Immature natural killer cell (primary cell): ENCODE results near the gene DRD1. TPM values are rescaled to one million over a fixed set of nuclear protein-coding genes. Genes with fewer than 3 reads are reported as not detected.

ENCODE experiments used
- DNase-seq, 3 donors: peaks; one replicate each; pipeline ENCODE4 v3.0.0; 2022; ENCODE audit warnings: mixed read lengths in 1 of 3
- H3K27ac Mint-ChIP-seq, 6 donors: one replicate each; pipeline ENCODE4 v1.8.0; 2020; ENCODE audit warnings: mixed read lengths in 6 of 6, mild to moderate bottlenecking in 5 of 6, inconsistent platforms in 4 of 6, moderate library complexity in 3 of 6
- H3K27me3 Mint-ChIP-seq, 3 donors: one replicate each; pipeline ENCODE4 v1.8.0; 2020 to 2021; ENCODE audit warnings: low read depth in 3 of 3, mild to moderate bottlenecking in 3 of 3, mixed read lengths in 3 of 3, moderate library complexity in 3 of 3, inconsistent platforms in 1 of 3
- H3K36me3 Mint-ChIP-seq, 3 donors: one replicate each; pipeline ENCODE4 v1.8.0; 2020; ENCODE audit warnings: mixed read lengths in 3 of 3, inconsistent platforms in 2 of 3, mild to moderate bottlenecking in 2 of 3
- H3K4me1 Mint-ChIP-seq, 2 donors: one replicate each; pipeline ENCODE4 v1.8.0; 2020; ENCODE audit warnings: inconsistent platforms in 2 of 2, mild to moderate bottlenecking in 2 of 2, mixed read lengths in 2 of 2, moderate library complexity in 1 of 2
- H3K4me3 Mint-ChIP-seq, 5 donors: one replicate each; pipeline ENCODE4 v1.8.0; 2020; ENCODE audit warnings: mild to moderate bottlenecking in 5 of 5, mixed read lengths in 5 of 5, inconsistent platforms in 3 of 5, moderate library complexity in 3 of 5
- H3K9me3 Mint-ChIP-seq, 6 donors: one replicate each; pipeline ENCODE4 v1.8.0; 2020; ENCODE audit warnings: mild to moderate bottlenecking in 6 of 6, mixed read lengths in 6 of 6, inconsistent platforms in 4 of 6, moderate library complexity in 3 of 6
- polyA plus RNA-seq, 3 donors: library from polyadenylated mRNA; unstranded; fragments of 300-500 nt; fragmentation: Illumina TruSeq; gene quantifications; one replicate each; pipeline ENCODE4 v1.2.3, GENCODE V29; 2021

DRD1 gene
- not detected for polyA plus RNA-seq

DNA sequence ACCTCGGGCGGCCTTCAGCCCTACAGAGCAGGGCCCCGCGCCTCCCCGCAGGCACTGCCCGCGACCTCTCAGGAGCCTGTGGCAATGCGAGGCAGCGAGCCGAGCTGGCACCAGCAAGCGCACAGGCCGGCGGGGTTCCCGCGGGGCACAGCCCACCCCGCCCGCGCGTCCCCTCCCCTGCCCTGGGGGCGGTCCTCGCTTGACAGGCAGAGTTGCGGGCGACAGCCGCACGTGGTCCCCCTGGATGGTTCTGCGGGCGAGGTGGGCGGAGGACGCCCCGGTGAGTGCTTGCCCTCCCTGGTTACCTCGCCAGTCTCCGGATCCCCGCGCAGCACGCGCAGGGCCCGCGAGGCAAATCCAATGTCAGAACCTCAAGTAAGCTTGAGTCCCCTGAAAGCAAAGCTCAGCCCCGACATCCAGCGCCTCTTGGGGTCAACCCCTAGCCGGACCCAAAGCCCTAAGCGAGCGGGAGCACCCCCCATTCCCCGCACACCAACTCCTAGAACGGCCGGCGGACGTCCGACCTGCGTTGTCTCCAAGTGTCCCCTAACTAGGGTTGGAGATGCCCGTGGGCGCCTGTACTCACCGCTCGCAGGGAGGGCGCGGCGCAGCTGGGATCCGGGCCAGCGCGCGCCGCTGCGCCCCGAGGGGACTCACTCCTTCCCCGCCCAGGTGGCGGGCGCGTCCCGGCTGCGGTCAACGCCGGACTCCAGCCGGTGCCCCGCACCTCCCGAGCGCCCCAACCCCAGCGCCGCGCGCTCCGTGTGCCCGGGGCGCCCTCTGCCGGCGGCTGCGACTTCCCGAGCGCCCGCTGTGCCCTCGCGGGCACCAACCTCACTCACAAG lies at the start of gene DRD1:
DRD1 (minus strand) TSS at position 123 of the 845 bp plus-strand sequence. CDS start 1,083 bp downstream, outside the sequence.
- Mint-ChIP-seq H3K4me3 (peak within 1 kb of the TSS in 2 of 5 donors; percentile 25 to 29), H3K27me3 (peaks cover 8 to 17% (median 14%) of the 10 kb centered on the region in 3 donors)

GRCh38 chr5:175493726-175494125 lies 49.7 kb upstream of the DRD1 start:
- no peak for DNase-seq
- no peaks in the 10 kb centered on the region for H3K9me3 Mint-ChIP-seq
- H3K36me3 Mint-ChIP-seq = peaks cover 19 to 48% (median 31%) of the 10 kb centered on the region in 3 donors
- H3K4me1 Mint-ChIP-seq = peaks cover 12 to 23% of the 10 kb centered on the region in 2 donors
- H3K27me3 Mint-ChIP-seq = peaks cover 0 to 2% (median 0%) of the 10 kb centered on the region in 3 donors
- H3K4me3 Mint-ChIP-seq = no peak overlapping the region
- H3K27ac Mint-ChIP-seq = no peak overlapping the region

More for the DNA sequence above, at the start of gene DRD1:
- Mint-ChIP-seq H3K9me3 (no peaks in the 10 kb centered on the region), H3K36me3 (no peaks in the 10 kb centered on the region), H3K27ac (no peak within 1 kb of the TSS), H3K4me1 (peaks cover 0 to 5% of the 10 kb centered on the region in 2 donors)
- DNase-seq = no peak

DNA sequence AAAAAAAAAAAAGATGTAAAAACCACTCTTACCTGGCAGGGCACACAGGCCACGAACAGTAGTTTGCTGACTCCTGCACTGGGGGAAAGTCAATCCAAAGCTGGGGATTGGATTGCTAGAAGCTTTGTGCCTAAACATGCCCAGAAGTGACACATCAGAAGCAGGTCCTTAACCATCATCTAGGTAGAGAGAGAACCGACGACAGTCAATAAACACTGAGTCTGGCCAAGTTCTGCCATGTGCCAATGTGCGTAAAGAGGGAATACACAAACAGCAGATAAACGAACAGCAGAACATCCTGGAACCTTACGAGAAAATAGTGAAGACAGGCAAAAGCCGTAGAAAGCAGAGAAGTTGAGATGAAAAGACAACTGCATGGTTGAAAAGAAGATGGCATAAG lies 49.3 kb upstream of the DRD1 start:
- peaks cover 12 to 27% of the 10 kb centered on the region in 2 donors for H3K4me1 Mint-ChIP-seq
- H3K27me3 Mint-ChIP-seq = peaks cover 0 to 2% (median 0%) of the 10 kb centered on the region in 3 donors
- H3K27ac Mint-ChIP-seq = no peak overlapping the region
- peaks cover 19 to 48% (median 34%) of the 10 kb centered on the region in 3 donors for H3K36me3 Mint-ChIP-seq
- H3K4me3 Mint-ChIP-seq = no peak overlapping the region
- H3K9me3 Mint-ChIP-seq = no peaks in the 10 kb centered on the region
- no peak for DNase-seq

DNA sequence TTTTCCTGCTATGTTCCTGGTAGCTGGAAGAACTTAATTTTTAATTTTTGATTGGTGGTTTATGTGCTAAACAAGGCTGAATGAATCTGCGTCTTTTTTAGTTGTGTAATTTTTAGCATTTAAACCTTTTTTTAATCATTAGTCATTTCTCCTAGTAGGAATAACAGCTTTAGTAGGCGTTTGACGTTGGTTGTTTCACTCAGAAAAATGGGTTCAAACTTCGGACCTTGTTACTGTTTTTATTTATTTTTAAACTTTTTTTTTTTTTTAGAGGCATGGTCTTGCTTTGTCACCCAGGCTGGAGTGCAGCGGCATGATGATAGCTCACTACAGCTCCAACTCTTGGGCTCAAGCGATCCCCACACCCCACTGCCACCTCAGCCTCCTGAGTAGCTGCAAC lies 47.2 kb upstream of the DRD1 start:
- no peak overlapping the region for H3K27ac Mint-ChIP-seq
- H3K9me3 Mint-ChIP-seq = no peaks in the 10 kb centered on the region
- no peak for DNase-seq
- no peak overlapping the region for H3K4me3 Mint-ChIP-seq
- H3K36me3 Mint-ChIP-seq = peaks cover 15 to 49% (median 30%) of the 10 kb centered on the region in 3 donors
- peaks cover 22 to 40% of the 10 kb centered on the region in 2 donors for H3K4me1 Mint-ChIP-seq
- H3K27me3 Mint-ChIP-seq = peaks cover 0 to 2% (median 0%) of the 10 kb centered on the region in 3 donors

- peaks cover 15 to 45% (median 26%) of the 10 kb centered on the region in 3 donors for H3K36me3 Mint-ChIP-seq
- peaks cover 27 to 53% of the 10 kb centered on the region in 2 donors for H3K4me1 Mint-ChIP-seq
- peak overlapping the region in 3 of 6 donors; percentile 14 to 66 (median 25) for H3K27ac Mint-ChIP-seq
- no peaks in the 10 kb centered on the region for H3K9me3 Mint-ChIP-seq
- H3K27me3 Mint-ChIP-seq = peaks cover 0 to under 1% (median 0%) of the 10 kb centered on the region in 3 donors
- no peak overlapping the region for H3K4me3 Mint-ChIP-seq
- DNase-seq = no peak
These were observed 45.9 kb upstream of the DRD1 start for GRCh38 chr5:175489693-175490443.

GRCh38 chr5:175487514-175488222 lies 43.7 kb upstream of the DRD1 start:
- H3K36me3 Mint-ChIP-seq = peaks cover 8 to 32% (median 21%) of the 10 kb centered on the region in 3 donors
- peaks cover 42 to 75% of the 10 kb centered on the region in 2 donors for H3K4me1 Mint-ChIP-seq

GRCh38 chr5:175485631-175486030 lies 41.6 kb upstream of the DRD1 start:
- Mint-ChIP-seq H3K4me1 (peaks cover 59 to 89% of the 10 kb centered on the region in 2 donors), H3K9me3 (no peaks in the 10 kb centered on the region), H3K4me3 (no peak overlapping the region), H3K27me3 (peaks cover 0 to 6% (median 0%) of the 10 kb centered on the region in 3 donors), H3K36me3 (peaks cover 0 to 20% (median 14%) of the 10 kb centered on the region in 3 donors), H3K27ac (no peak overlapping the region)
- DNase-seq = no peak

More at GRCh38 chr5:175487514-175488222, 43.7 kb upstream of the DRD1 start:
- peak overlapping the region in 1 of 5 donors; percentile 26 for H3K4me3 Mint-ChIP-seq
- H3K27ac Mint-ChIP-seq = peak overlapping the region in 1 of 6 donors; percentile 35
- no peak for DNase-seq
- H3K27me3 Mint-ChIP-seq = peaks cover 0 to 6% (median 0%) of the 10 kb centered on the region in 3 donors
- no peaks in the 10 kb centered on the region for H3K9me3 Mint-ChIP-seq

- peaks cover 0 to 16% (median 12%) of the 10 kb centered on the region in 3 donors for H3K36me3 Mint-ChIP-seq
- H3K4me1 Mint-ChIP-seq = peaks cover 62 to 89% of the 10 kb centered on the region in 2 donors
- no peak overlapping the region for H3K4me3 Mint-ChIP-seq
- H3K27ac Mint-ChIP-seq = no peak overlapping the region
- H3K27me3 Mint-ChIP-seq = peaks cover 0 to 6% (median 0%) of the 10 kb centered on the region in 3 donors
- H3K9me3 Mint-ChIP-seq = no peaks in the 10 kb centered on the region
- DNase-seq = no peak
These were observed 40.8 kb upstream of the DRD1 start for GRCh38 chr5:175484829-175485228.

DNA sequence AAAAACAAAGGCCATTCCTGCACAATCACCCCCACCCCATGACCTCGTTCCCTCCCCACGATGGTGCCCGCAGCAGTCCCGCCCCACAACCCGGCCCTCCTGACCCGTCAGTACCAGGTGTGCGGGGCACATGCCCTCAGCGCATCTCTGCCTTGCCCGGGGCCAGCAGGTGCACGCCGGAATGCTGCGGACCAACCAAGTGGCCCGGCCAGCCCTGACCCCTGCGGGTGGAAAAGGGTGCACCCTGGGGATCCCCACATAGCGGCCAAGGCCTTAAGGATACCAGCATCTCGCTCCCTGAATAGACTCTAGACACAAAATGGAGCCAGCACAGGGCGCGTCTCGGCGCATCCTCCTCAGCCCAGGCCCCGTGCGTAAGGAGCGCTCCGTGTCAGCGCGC lies 40.3 kb upstream of the DRD1 start:
- H3K27ac Mint-ChIP-seq = no peak overlapping the region
- peaks cover 0 to 6% (median 0%) of the 10 kb centered on the region in 3 donors for H3K27me3 Mint-ChIP-seq
- H3K4me3 Mint-ChIP-seq = no peak overlapping the region
- no peak for DNase-seq
- no peaks in the 10 kb centered on the region for H3K9me3 Mint-ChIP-seq
- peaks cover 62 to 89% of the 10 kb centered on the region in 2 donors for H3K4me1 Mint-ChIP-seq
- peaks cover 0 to 13% (median 10%) of the 10 kb centered on the region in 3 donors for H3K36me3 Mint-ChIP-seq

DNA sequence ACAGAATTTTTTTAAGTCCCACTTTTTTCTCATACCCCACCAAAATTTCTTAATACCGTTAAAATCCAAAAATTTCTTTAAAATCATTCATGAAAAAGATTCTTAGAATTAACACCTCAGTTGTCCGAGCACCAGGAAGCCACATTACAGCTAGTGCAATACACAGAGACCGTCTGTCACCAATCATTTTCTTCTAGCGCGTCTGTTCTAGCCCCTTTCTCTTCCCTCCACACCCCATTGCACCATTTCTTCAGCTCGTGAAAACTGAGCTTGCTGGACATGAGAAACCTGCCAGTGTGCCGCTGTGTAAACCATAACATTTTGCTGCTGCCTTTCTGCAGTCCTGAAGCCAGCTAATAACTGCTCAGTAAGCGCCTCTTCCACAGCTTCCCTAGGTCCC lies 39.4 kb upstream of the DRD1 start:
- no peak for DNase-seq
- Mint-ChIP-seq H3K4me1 (peaks cover 62 to 84% of the 10 kb centered on the region in 2 donors), H3K36me3 (peaks cover 0 to 9% (median 4%) of the 10 kb centered on the region in 3 donors), H3K4me3 (peak overlapping the region; percentile 9 to 44 (median 27)), H3K27me3 (peaks cover 0 to 6% (median 0%) of the 10 kb centered on the region in 3 donors), H3K27ac (peak overlapping the region in 4 of 6 donors; percentile 8 to 62 (median 34)), H3K9me3 (no peaks in the 10 kb centered on the region)

DNA sequence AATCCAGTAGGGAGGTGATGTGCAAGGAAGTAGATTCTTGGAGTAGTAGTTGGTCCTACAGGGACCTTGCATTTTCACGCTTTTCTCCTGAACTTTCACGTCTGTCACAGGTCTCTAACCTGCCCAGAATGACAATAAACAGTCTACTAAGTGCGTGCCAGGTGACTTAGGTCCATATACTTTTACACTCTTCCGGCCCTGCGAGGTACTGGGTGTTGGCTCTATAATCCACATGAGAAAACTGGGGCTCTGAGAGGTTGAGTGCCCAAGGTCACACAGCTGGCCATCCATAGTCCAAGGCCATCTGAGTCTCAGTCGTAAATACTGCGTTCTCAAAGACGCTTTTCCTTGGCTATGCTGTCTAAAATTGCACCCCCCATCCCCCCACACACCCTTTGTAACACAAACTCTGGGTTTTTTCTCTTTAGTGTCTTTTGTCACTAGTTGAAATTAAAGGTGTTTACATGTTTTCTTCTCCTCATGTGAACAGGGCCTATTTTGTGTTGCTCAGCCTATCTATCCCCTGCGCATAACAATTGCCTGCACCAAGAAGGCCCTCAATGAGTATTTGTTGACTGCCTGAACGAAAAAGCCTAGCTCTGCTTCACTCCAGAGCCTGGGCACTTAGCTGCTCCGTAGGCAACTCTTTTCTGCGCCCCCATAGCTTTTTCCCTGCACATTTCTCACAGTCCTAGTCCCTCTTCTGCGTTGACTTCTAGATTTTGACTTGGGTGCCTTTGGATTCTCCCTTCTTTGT lies 35.3 kb upstream of the DRD1 start:
- H3K36me3 Mint-ChIP-seq = peaks cover 0 to 4% (median 3%) of the 10 kb centered on the region in 3 donors
- H3K9me3 Mint-ChIP-seq = no peaks in the 10 kb centered on the region
- peak overlapping the region; percentile 93 to 97 (median 94) for H3K4me3 Mint-ChIP-seq
- peaks cover 50 to 61% of the 10 kb centered on the region in 2 donors for H3K4me1 Mint-ChIP-seq
- peak overlapping the region; percentile 74 to 90 (median 78) for H3K27ac Mint-ChIP-seq
- no peak for DNase-seq
- H3K27me3 Mint-ChIP-seq = peaks cover 0 to 7% (median 3%) of the 10 kb centered on the region in 3 donors

- DNase-seq = peak; percentile 66 to 75 (median 73)
- Mint-ChIP-seq H3K9me3 (no peaks in the 10 kb centered on the region), H3K4me3 (peak within 1 kb of the TSS; percentile 93 to 97 (median 94)), H3K27me3 (peaks cover 0 to 3% (median 3%) of the 10 kb centered on the region in 3 donors), H3K36me3 (no peaks in the 10 kb centered on the region), H3K27ac (peak within 1 kb of the TSS; percentile 74 to 90 (median 82)), H3K4me1 (peaks cover 44 to 54% of the 10 kb centered on the region in 2 donors)
These were observed 34.6 kb upstream of the DRD1 start, which contains the start of gene SFXN1 for GRCh38 chr5:175478384-175479124. Gene SFXN1, plus strand, starts transcription at chr5:175478560. Its CDS starts 13,544 bp downstream, at chr5:175492104.
